Nephron (organoid): ENCODE data around the gene RBP7.

Source experiments
- H3K27ac Mint-ChIP-seq, 3 experiments: 2 replicates each; pipeline ENCODE4 v1.8.0; 2020; ENCODE audit warnings: mixed read lengths in 3 of 3, mild to moderate bottlenecking in 2 of 3, moderate library complexity in 1 of 3
- H3K27me3 Mint-ChIP-seq: 2 replicates; pipeline ENCODE4 v1.8.0; 2021; ENCODE audit warnings: low read depth, mild to moderate bottlenecking, moderate library complexity, mixed read lengths
- H3K36me3 Mint-ChIP-seq: 2 replicates; pipeline ENCODE4 v1.8.0; 2020; ENCODE audit warnings: low read depth, mixed read lengths
- H3K4me1 Mint-ChIP-seq: 2 replicates; pipeline ENCODE4 v1.8.0; 2020; ENCODE audit warnings: mixed read lengths
- H3K4me3 Mint-ChIP-seq, 3 experiments: 2 replicates each; pipeline ENCODE4 v1.8.0; 2020; ENCODE audit warnings: mild to moderate bottlenecking in 3 of 3, mixed read lengths in 3 of 3, moderate library complexity in 2 of 3
- H3K9me3 Mint-ChIP-seq: 2 replicates; pipeline ENCODE4 v1.8.0; 2020; ENCODE audit warnings: mixed read lengths
- CTCF ChIP-seq, 3 experiments: fragments of 200-600 bp; sonication (generic); IDR thresholded peaks; one replicate each; pipeline ENCODE4 v1.5.0; 2021; ENCODE audit warnings: antibody characterized with exemption in 3 of 3; ENCODE audit not compliant: unreplicated experiment in 3 of 3

RBP7 gene

DNA sequence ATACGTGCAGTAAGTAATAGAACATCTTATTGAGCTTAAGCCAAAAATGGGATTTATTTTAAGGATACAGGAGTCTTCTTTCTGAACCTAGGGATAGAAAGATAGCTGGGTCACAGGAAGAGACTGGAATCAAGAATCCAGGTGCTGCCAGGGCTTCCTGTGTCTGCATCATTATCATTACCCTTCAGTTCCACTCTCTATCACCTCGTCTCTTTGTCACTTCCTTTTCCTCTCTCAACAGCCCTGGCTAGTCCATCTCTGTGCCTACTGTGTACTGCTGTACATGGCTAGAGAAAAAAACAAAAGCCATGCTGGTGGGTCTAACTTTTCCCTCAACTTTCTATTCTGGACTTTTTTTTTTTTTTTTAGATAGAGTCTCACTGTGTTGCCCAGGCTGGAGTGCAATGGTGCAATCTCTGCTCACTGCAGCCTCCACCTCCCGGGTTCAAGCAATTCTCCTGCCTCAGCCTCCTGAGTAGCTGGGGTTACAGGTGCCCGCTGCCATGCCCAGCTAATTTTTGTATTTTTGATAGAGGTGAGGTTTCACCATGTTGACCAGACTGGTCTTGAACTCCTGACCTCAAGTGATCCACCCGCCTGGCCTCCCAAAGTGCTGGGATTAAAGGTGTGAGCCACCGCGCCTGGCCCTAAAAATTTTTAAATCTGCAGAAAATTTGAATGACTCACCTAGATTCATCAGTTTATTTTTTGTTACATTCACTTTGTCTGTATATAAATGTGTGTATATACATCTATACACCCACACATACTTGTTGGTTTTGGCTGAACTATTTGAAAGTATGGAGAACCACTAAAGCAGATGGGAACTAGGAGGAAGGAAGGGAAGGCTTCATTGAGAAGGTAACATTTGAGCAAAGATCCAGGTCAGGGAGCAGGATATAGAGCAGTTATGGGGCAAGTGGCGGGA, 67.7 kb downstream of the RBP7 start:
- no peak overlapping the region for H3K4me3 Mint-ChIP-seq
- peaks cover 10% of the 10 kb centered on the region for H3K4me1 Mint-ChIP-seq
- H3K9me3 Mint-ChIP-seq, result no peaks in the 10 kb centered on the region
- no peak for TF ChIP-seq CTCF (IDR thresholded peaks at IDR 0.05; ENCODE audit: unreplicated experiment in 3 of 3)
- H3K36me3 Mint-ChIP-seq, result no peaks in the 10 kb centered on the region
- no peaks in the 10 kb centered on the region for H3K27me3 Mint-ChIP-seq
- H3K27ac Mint-ChIP-seq, result peak overlapping the region in 2 of 3 experiments; percentile 20 to 29

DNA sequence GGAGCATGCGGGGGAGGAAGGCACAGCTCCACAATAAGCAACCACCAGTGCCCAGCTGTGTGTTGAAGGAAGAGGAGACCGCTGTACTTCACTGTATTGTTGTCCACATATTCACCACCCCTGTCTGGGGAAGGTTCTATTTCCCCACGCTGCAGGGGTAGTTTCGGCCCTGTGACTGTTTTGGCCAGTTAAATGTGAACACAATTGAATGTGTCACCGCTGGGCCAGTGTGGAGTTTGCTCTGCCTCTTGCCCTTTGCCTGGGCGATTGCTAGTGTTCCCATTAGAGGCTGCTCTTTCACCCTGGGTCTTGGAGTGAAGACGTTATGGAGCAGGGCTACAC, 68.3 kb downstream of the RBP7 start:
- Mint-ChIP-seq H3K36me3 (no peaks in the 10 kb centered on the region), H3K4me1 (peaks cover 10% of the 10 kb centered on the region), H3K9me3 (no peaks in the 10 kb centered on the region), H3K27me3 (no peaks in the 10 kb centered on the region), H3K27ac (peak overlapping the region in 2 of 3 experiments; percentile 20 to 29), H3K4me3 (no peak overlapping the region)
- TF ChIP-seq CTCF (IDR thresholded peaks at IDR 0.05; ENCODE audit: unreplicated experiment in 3 of 3), result no peak
